GM12892 (cell line): ENCODE data around the gene MYCBP.

Experiments
- POLR2A ChIP-seq: IDR thresholded peaks from 2 replicates; pipeline ENCODE4 v1.6.1; 2011; ENCODE audit warnings: low read depth, low read length, control low read depth
- POLR2AphosphoS5 ChIP-seq: IDR thresholded peaks from 2 replicates; pipeline ENCODE4 v1.6.1; 2011; ENCODE audit warnings: low read depth, low read length, control low read depth
- TAF1 ChIP-seq: IDR thresholded peaks from 2 replicates; pipeline ENCODE4 v1.6.1; 2011; ENCODE audit warnings: low read depth, mild to moderate bottlenecking, control low read depth, low read length, borderline replicate concordance

GRCh38 chr1:38875811-38876210 lies 2.7 kb upstream of the MYCBP start:
- TF ChIP-seq POLR2AphosphoS5 (no peak), TAF1 (no peak), POLR2A (no peak)
